ENCODE results near the gene GLRX5.

The GLRX5 gene

GRCh38 chr14:95540236-95540855 lies 5.5 kb downstream of the GLRX5 start:
- Histone ChIP-seq H3K79me2 (peaks cover 38% of the 10 kb centered on the region), H3K4me1 (peaks cover 11% of the 10 kb centered on the region)

GRCh38 chr14:95541346-95541745 lies 6.5 kb downstream of the GLRX5 start:
- H3K27me3 ChIP-seq (ENCODE audit: control insufficient read depth, insufficient read depth, low read length), result no peaks in the 10 kb centered on the region
- no peaks in the 10 kb centered on the region for H3K36me3 ChIP-seq (ENCODE audit: control insufficient read depth, insufficient read depth, low read length)
- H3K4me3 ChIP-seq (ENCODE audit: low read depth, low read length), result no peak overlapping the region
- peaks cover 28% of the 10 kb centered on the region for H3K79me2 ChIP-seq
- no peak overlapping the region for H3K27ac ChIP-seq
- H3K9me3 ChIP-seq (ENCODE audit: control insufficient read depth, low read length), result no peaks in the 10 kb centered on the region
- H3K4me2 ChIP-seq (ENCODE audit: low read length), result no peak overlapping the region
- no peak overlapping the region for H3K9ac ChIP-seq
- H3K4me1 ChIP-seq, result peaks cover 9% of the 10 kb centered on the region
- H2AFZ ChIP-seq, result no peak overlapping the region
- TF ChIP-seq CTCF (IDR thresholded peaks at IDR 0.05), result no peak

More at GRCh38 chr14:95540236-95540855, 5.5 kb downstream of the GLRX5 start:
- Histone ChIP-seq H3K27me3 (ENCODE audit: control insufficient read depth, insufficient read depth, low read length) (no peaks in the 10 kb centered on the region), H3K36me3 (ENCODE audit: control insufficient read depth, insufficient read depth, low read length) (no peaks in the 10 kb centered on the region), H3K27ac (no peak overlapping the region), H3K9ac (no peak overlapping the region), H3K4me3 (ENCODE audit: low read depth, low read length) (no peak overlapping the region), H3K9me3 (ENCODE audit: control insufficient read depth, low read length) (no peaks in the 10 kb centered on the region), H3K4me2 (ENCODE audit: low read length) (no peak overlapping the region), H2AFZ (no peak overlapping the region)
- TF ChIP-seq CTCF (IDR thresholded peaks at IDR 0.05), result no peak

- Histone ChIP-seq H3K36me3 (ENCODE audit: control insufficient read depth, insufficient read depth, low read length) (no peaks in the 10 kb centered on the region), H3K27me3 (ENCODE audit: control insufficient read depth, insufficient read depth, low read length) (no peaks in the 10 kb centered on the region), H3K4me2 (ENCODE audit: low read length) (no peak overlapping the region), H3K79me2 (peaks cover 19% of the 10 kb centered on the region), H3K9ac (no peak overlapping the region), H3K4me1 (peaks cover under 1% of the 10 kb centered on the region), H3K4me3 (ENCODE audit: low read depth, low read length) (no peak overlapping the region), H3K27ac (no peak overlapping the region), H3K9me3 (ENCODE audit: control insufficient read depth, low read length) (no peaks in the 10 kb centered on the region), H2AFZ (no peak overlapping the region)
- no peak for TF ChIP-seq CTCF (IDR thresholded peaks at IDR 0.05)
Measured at GRCh38 chr14:95541932-95542930, 7.4 kb downstream of the GLRX5 start.

GRCh38 chr14:95543021-95543420 lies 8.2 kb downstream of the GLRX5 start:
- H2AFZ ChIP-seq, result no peak overlapping the region
- no peak overlapping the region for H3K4me3 ChIP-seq (ENCODE audit: low read depth, low read length)
- H3K27me3 ChIP-seq (ENCODE audit: control insufficient read depth, insufficient read depth, low read length), result no peaks in the 10 kb centered on the region
- no peak for TF ChIP-seq CTCF (IDR thresholded peaks at IDR 0.05)
- H3K79me2 ChIP-seq, result peaks cover 16% of the 10 kb centered on the region
- H3K36me3 ChIP-seq (ENCODE audit: control insufficient read depth, insufficient read depth, low read length), result no peaks in the 10 kb centered on the region
- H3K4me1 ChIP-seq, result no peaks in the 10 kb centered on the region
- no peaks in the 10 kb centered on the region for H3K9me3 ChIP-seq (ENCODE audit: control insufficient read depth, low read length)
- no peak overlapping the region for H3K27ac ChIP-seq
- H3K9ac ChIP-seq, result no peak overlapping the region
- no peak overlapping the region for H3K4me2 ChIP-seq (ENCODE audit: low read length)

Measured in parathyroid adenoma (tissue), 2 donors.